Urinary bladder (tissue), 4 donors: ENCODE data around the gene TMEM151B. TPM values are rescaled to one million over a fixed set of nuclear protein-coding genes. Genes with fewer than 3 reads are reported as not detected.

Experiments used
- DNase-seq: peaks from one replicate; pipeline ENCODE4 v3.0.0-alpha.2; 2015; ENCODE audit errors: extremely low spot score
- H3K27ac ChIP-seq: one replicate; pipeline ENCODE4 v1.5.1; 2013; ENCODE audit warnings: low read depth, mild to moderate bottlenecking, moderate library complexity
- H3K36me3 ChIP-seq: one replicate; pipeline ENCODE4 v1.6.1; 2013; ENCODE audit warnings: mild to moderate bottlenecking, moderate library complexity; ENCODE audit not compliant: insufficient read depth
- H3K4me1 ChIP-seq: one replicate; pipeline ENCODE4 v1.6.1; 2013; ENCODE audit warnings: mild to moderate bottlenecking, moderate library complexity; ENCODE audit not compliant: insufficient read depth
- H3K4me3 ChIP-seq: one replicate; pipeline ENCODE4 v1.5.1; 2013; ENCODE audit warnings: low read depth, low read length
- WGBS: extraction: QIAGEN DNeasy Blood & Tissue Kit; methylation state at CpG from one replicate; pipeline ENCODE4 v1.1.7; 2013; 5-methylcytosine and 5-hydroxymethylcytosine counted together
- polyA plus RNA-seq: library from polyadenylated mRNA; stranded (reverse); fragments of 200-250 nt; gene quantifications from one replicate; pipeline ENCODE4 v1.2.3, GENCODE V29; 2013
- total RNA-seq: library from RNA; depleted of rRNA; stranded (reverse); fragments of >200 nt; gene quantifications from one replicate; pipeline ENCODE4 v1.2.3, GENCODE V29; 2014
- donor health status: healthy with polysubstance abuse.
- donor health status: healthy.

TMEM151B gene
- total and polyA plus RNA-seq, 2 donors, result 0.48 to 0.54 TPM

GRCh38 chr6:44284121-44284520, 13.9 kb downstream of the TMEM151B start:
- no peak for DNase-seq
- no peak overlapping the region for H3K4me3 ChIP-seq
- no peak overlapping the region for H3K27ac ChIP-seq
- WGBS, result 60% methylated on average over 2 of the region's 2 CpGs
- H3K4me1 ChIP-seq, result no peaks in the 10 kb centered on the region
- H3K36me3 ChIP-seq, result no peaks in the 10 kb centered on the region

- DNase-seq, result no peak
- Histone ChIP-seq H3K27ac (no peak overlapping the region), H3K36me3 (no peaks in the 10 kb centered on the region), H3K4me3 (no peak overlapping the region), H3K4me1 (no peaks in the 10 kb centered on the region)
- 65% methylated on average over 4 of the region's 4 CpGs for WGBS
These were observed 14.6 kb downstream of the TMEM151B start for GRCh38 chr6:44284867-44285266.

DNA sequence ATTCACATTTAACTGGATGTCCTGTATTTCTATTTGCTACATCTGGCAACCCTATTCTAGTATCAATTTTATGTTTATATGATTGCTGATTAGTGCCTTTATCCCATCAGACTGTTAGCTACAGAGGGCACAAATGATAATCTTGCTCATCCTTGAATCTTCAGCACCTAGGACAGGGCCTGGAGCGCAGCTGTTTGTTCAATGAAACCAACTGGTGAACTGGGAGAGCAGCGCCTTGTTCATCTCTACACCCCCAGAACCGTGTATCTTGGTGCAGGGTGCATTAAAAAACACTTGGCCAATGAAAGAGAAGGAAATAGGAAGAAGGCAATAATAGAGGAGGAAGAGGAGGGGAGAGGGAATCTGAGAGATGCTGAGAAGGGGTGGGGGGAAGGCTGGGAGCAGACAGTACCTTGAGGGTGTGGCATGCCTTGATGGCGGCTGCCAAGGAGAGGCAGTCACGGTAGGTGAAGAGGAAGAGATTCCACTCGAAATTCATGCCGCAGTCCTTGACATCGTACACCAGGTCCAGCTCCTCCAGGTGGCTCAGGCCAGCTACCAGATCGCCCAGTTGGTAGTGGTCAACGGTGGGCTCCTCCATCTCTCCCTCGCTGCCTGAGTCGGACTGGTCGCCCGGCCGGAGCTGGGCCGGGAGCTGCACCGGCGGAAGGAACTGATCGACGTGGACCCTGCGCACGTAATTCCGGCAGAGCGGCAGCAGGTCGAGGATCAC, 15.5 kb downstream of the TMEM151B start:
- H3K27ac ChIP-seq, result no peak overlapping the region
- no peak overlapping the region for H3K4me3 ChIP-seq
- H3K36me3 ChIP-seq, result no peaks in the 10 kb centered on the region
- H3K4me1 ChIP-seq, result no peaks in the 10 kb centered on the region
- WGBS, result 73% methylated on average over 25 of the region's 25 CpGs
- no peak for DNase-seq

DNA sequence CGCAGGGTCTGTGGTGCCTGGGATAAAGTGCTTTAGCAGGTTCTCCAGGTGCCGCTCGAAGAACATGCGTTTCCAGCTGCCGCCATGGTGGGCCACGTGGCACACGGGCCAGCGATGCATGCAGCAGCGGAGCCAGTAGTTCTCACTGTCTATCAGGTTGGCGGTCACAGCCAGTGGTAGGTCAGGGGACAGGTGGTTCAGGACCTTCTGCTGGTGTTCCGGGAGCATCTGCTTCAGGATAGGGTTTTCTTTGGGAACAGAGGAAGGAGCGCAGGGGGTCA, 16.0 kb downstream of the TMEM151B start:
- DNase-seq, result no peak
- H3K27ac ChIP-seq, result no peak overlapping the region
- 88% methylated on average over 12 of the region's 12 CpGs for WGBS
- no peaks in the 10 kb centered on the region for H3K36me3 ChIP-seq
- no peak overlapping the region for H3K4me3 ChIP-seq
- no peaks in the 10 kb centered on the region for H3K4me1 ChIP-seq

GRCh38 chr6:44286747-44287146, 16.5 kb downstream of the TMEM151B start:
- no peak for DNase-seq
- Histone ChIP-seq H3K36me3 (no peaks in the 10 kb centered on the region), H3K27ac (no peak overlapping the region), H3K4me1 (no peaks in the 10 kb centered on the region), H3K4me3 (no peak overlapping the region)
- 51% methylated on average over 2 of the region's 2 CpGs for WGBS

DNA sequence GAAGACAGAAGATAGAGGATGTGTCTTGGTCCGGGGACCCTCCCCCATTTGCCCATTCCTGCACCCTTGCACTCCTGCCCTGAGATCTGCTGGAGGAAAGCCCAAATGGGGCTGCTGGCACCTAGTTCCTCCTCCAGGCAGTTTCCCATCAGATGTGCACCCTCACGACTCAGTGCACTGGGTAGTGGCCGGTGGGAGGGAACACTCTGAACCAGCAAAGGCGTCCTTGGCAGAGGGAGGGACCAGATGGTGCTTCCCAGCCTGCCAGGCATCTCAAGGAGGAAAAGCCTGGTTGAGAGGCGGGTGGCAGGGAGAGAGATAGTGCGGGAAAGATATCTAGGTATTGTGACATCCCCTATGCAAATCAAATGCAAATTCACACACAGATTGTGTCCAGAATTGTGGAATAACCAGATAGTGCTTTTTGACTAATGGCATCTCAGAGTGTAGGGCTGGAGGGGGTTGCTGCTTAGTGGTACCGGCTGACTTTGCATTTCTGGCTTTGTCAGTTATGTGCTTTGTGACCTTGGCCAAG, 19.5 kb downstream of the TMEM151B start:
- no peak for DNase-seq
- no peaks in the 10 kb centered on the region for H3K4me1 ChIP-seq
- no peak overlapping the region for H3K27ac ChIP-seq
- no peak overlapping the region for H3K4me3 ChIP-seq
- 54% methylated on average over 7 of the region's 7 CpGs for WGBS
- no peaks in the 10 kb centered on the region for H3K36me3 ChIP-seq

- WGBS, result 78% methylated on average over 4 of the region's 4 CpGs
- Histone ChIP-seq H3K4me3 (no peak overlapping the region), H3K36me3 (no peaks in the 10 kb centered on the region), H3K27ac (no peak overlapping the region), H3K4me1 (no peaks in the 10 kb centered on the region)
- no peak for DNase-seq
These were observed 21.6 kb downstream of the TMEM151B start for GRCh38 chr6:44291841-44292240.

DNA sequence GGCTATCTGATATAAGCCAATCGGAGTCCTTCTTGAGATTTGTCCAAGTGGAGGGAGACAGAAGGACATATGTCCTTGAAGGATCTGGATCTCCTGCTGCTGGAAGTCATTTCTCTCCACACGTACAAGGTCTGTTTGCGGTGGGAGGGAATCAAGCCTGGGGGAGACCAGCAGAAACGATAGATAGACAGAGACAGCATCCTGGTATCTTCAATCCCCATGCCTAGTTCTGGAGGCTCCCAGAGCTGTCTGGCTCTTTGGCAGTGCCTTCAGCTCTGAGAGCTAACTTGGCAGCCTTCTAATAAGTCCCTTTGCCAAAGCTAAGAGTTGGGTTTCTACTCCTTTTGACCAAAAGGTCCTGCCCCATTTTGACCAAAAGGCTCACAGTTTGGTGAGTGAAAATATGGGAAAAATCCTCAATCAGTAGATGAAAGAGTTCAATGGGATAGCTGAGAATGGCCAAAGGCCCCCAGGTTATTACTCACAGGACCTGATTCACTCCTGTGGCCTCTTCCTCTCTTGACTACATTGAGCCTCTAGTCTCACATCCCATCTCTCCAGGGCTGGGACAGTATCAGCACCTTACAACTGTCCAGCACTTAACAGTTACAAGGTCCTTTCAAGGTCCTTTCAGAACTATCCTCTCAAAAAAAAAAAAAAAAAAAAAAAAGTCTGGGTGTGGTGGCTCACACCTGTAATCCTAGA, 22.6 kb downstream of the TMEM151B start:
- Histone ChIP-seq H3K4me3 (no peak overlapping the region), H3K36me3 (no peaks in the 10 kb centered on the region), H3K27ac (no peak overlapping the region), H3K4me1 (peaks cover 2% of the 10 kb centered on the region)
- DNase-seq, result no peak
- 83% methylated on average over 4 of the region's 4 CpGs for WGBS

- Histone ChIP-seq H3K27ac (no peak overlapping the region), H3K4me3 (no peak overlapping the region), H3K36me3 (no peaks in the 10 kb centered on the region), H3K4me1 (peaks cover 2% of the 10 kb centered on the region)
- no peak for DNase-seq
- 76% methylated on average over 7 of the region's 7 CpGs for WGBS
These were observed 24.9 kb downstream of the TMEM151B start for GRCh38 chr6:44294832-44295791.

DNA sequence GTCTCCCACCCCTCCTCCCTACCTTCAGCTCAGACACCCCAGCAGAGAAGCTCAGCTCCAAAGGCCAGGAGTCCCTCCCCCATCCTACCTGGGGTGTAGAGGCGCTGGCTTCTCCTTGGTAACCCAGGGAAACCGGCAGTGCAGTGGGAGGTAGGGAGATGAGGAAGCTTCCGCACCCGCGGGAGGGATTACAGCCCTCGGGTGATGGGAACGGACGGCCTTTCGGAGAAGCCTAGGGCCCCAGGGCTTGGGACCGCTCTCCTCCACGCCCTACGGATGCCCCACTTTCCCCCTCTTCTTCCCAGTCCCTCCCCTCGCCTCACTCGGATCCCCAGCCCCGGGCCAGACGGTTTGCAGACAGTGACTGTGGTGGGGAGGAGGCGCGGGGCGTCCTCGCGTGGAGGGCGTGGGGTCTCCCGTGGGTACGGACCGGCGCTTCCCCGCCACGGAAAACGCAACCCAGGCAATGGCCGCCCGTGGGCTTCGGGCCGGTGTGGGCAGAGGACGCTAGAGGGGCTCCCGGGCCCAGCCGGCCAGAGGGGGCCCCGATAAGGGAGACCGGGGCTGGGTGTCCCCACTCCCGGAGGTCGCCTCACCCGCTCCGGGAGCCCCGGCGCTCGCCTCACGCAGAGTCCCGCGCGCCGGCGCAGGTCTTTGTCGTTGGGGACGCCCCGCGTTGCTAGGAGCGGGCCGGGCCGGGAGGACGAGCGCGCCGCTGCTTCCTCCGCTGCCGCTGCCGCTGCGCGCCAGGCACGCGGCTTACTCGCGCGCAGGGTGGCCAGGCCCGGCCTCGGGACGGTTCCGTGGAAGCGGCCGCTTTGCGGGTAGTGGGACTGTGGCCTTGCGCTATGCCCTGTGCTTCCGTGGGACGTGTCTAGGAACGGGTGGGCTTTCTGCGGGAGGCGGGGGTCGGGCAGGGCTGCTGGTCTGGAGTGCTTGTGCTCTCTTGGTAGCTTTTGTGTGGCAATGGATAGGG, 27.1 kb downstream of the TMEM151B start:
- no peak for DNase-seq
- Histone ChIP-seq H3K36me3 (no peaks in the 10 kb centered on the region), H3K4me1 (peaks cover 2% of the 10 kb centered on the region), H3K27ac (no peak overlapping the region), H3K4me3 (peak overlapping the region; percentile 35)
- WGBS, result under 1% methylated on average over 86 of the region's 86 CpGs

- H3K4me3 ChIP-seq, result no peak overlapping the region
- WGBS, result 34% methylated on average over 20 of the region's 20 CpGs
- H3K4me1 ChIP-seq, result peaks cover 2% of the 10 kb centered on the region
- no peak for DNase-seq
- H3K27ac ChIP-seq, result no peak overlapping the region
- H3K36me3 ChIP-seq, result no peaks in the 10 kb centered on the region
These were observed 28.0 kb downstream of the TMEM151B start for GRCh38 chr6:44298055-44298803.

DNA sequence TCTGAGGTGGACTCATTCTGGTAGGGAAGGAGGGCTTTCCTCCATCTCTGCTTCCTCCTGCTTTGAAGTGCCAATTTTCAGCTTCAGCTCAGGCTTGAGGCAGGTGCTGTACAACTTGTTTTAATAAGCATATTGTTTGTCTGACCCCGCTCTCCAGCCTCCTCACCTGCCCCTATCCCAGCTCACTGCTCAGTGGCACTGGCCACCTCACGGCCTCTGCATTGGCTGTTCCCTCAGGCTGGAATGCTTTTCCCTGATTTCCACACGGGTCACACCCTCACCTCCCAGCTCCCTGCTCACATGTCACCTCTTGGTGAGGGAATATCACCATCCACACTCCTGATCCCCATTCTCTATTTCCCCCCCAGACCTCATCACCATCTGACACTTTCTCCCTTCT, 28.6 kb downstream of the TMEM151B start:
- H3K4me1 ChIP-seq, result peaks cover 2% of the 10 kb centered on the region
- no peak overlapping the region for H3K4me3 ChIP-seq
- 83% methylated on average over 3 of the region's 3 CpGs for WGBS
- DNase-seq, result no peak
- no peak overlapping the region for H3K27ac ChIP-seq
- H3K36me3 ChIP-seq, result no peaks in the 10 kb centered on the region
